Measurements from ENCODE around the gene EIF4E.
"Not testable (repeated sequence)": the region's sequence is repeated elsewhere in the genome, so short reads cannot be mapped to it uniquely, and the experiment has no call there.

EIF4E gene

GRCh38 chr4:98872120-98872906 lies 56.6 kb downstream of the EIF4E start:
- not testable (repeated sequence) for DNase-seq

- no peak for DNase-seq
These were observed 61.3 kb downstream of the EIF4E start for GRCh38 chr4:98867648-98868047.

GRCh38 chr4:98865059-98865458 lies 63.9 kb downstream of the EIF4E start:
- DNase-seq = no peak

GRCh38 chr4:98864560-98864959 lies 64.4 kb downstream of the EIF4E start:
- DNase-seq = no peak

- DNase-seq = no peak
These were observed 66.6 kb downstream of the EIF4E start for GRCh38 chr4:98862371-98862770.

GRCh38 chr4:98861100-98861884 lies 67.6 kb downstream of the EIF4E start:
- no peak for DNase-seq

GRCh38 chr4:98851806-98852205 lies 77.1 kb downstream of the EIF4E start:
- DNase-seq = no peak

GRCh38 chr4:98850937-98851336 lies 78.0 kb downstream of the EIF4E start:
- no peak for DNase-seq

GRCh38 chr4:98848448-98848847 lies 80.5 kb downstream of the EIF4E start:
- no peak for DNase-seq

GRCh38 chr4:98845960-98846359 lies 83.0 kb downstream of the EIF4E start:
- no peak for DNase-seq

GRCh38 chr4:98842917-98843316 lies 86.0 kb downstream of the EIF4E start:
- DNase-seq = not testable (repeated sequence)

- DNase-seq = no peak
These were observed 89.8 kb downstream of the EIF4E start for GRCh38 chr4:98838977-98839618.

- DNase-seq = no peak
These were observed 90.4 kb downstream of the EIF4E start for GRCh38 chr4:98838531-98838930.

GRCh38 chr4:98833384-98833783 lies 95.5 kb downstream of the EIF4E start:
- DNase-seq = no peak

- not testable (repeated sequence) for DNase-seq
These were observed 97.9 kb downstream of the EIF4E start for GRCh38 chr4:98831036-98831435.

Measured in amniotic stem cell (primary cell).